ENCODE data around the gene STAU1.
A peak's percentile ranks its signal among the peaks of the same experiment; 100 is the strongest.
"Not testable (repeated sequence)": the region's sequence is repeated elsewhere in the genome, so short reads cannot be mapped to it uniquely, and the experiment has no call there.

Gene STAU1

DNA sequence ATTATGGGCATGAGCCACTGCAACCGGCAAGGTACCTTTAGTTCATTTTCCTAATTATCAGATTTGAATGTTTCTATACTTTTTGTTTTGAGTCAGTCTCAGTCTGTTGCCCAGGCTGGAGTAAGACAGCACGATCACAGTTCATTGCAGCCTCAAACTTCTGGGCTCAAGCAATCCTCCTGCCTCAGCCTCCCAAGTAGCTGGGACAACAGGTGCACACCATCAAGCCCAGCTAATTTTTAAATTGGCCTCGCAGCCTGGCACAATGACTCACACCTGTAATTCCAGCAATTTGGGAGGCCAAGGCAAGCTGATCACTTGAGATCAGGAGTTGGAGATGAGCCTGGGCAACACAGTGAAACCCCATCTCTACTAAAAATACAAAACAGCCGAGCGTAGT lies 24.4 kb downstream of the STAU1 start:
- DNase-seq = no peak

DNA sequence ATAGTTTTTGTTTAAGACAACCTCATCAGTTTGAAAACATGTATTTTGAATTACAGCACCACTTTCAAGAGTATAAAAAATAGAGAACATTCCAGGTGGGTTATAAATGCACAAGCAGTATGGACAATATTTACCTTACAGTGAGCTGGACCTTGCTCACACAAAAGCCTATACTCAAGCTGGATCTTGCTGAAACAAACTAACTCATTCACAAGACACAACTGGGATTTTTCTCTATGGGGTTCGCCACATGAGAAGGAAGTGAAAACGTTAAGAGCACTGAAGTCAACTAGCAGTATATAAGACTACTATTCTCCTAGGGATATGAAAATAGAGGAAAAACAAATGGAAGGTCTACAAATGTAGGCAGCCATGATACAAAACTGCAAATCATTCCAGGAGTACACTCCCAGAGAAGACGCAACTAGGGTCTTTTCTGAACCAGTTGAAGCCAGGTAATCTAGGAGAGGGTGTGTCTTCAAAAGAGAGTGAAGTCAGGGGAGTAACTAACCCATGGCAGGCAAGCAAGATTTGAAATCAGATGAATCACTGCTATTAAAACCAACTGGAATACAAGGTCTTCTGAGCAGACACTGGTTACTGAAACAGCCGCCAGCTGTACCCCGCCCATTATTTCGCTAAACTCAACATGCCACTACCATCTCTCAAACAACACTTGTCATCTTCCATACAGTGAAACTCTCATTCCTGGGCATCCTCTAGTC lies 26.5 kb downstream of the STAU1 start:
- DNase-seq = no peak

DNA sequence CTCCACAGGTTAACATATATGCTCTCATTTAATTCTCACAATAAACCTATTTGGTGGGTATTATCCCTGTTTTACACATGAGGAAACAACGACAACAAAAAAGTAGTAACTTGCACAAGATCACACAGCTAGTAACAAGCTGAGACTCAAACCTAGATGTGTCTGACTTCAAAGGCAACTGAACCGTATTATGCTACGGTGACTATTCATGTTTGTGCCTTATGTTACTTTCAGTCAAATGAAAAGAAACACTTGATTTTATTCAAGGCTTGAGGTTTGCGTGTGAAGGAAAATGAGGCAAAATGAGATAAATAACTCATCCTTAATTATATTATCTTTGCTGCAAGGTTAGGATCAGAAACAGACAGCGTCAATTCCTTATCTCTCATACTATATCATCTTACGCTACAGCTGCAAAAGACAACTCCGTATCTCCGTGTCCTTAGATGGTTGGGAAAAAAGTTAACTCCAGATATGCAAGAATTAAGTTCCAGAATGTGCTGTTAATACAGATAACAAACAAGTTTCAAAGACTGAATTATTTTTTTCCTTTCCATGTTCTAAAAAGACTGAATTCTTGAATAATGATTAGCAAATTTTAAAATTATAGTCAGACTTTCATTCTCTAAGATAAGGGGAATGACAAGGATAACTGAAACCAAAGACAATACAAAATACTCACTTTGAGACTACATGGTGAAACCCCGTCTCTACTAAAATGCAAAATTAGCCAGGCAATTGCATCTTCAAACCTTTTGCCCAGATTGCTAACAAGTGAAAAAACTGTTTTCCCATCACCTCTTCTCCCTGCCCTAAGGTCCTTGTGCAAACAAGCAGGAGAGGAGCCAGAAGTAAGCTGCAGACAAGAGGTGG lies 27.8 kb downstream of the STAU1 start:
- no peak for DNase-seq

DNA sequence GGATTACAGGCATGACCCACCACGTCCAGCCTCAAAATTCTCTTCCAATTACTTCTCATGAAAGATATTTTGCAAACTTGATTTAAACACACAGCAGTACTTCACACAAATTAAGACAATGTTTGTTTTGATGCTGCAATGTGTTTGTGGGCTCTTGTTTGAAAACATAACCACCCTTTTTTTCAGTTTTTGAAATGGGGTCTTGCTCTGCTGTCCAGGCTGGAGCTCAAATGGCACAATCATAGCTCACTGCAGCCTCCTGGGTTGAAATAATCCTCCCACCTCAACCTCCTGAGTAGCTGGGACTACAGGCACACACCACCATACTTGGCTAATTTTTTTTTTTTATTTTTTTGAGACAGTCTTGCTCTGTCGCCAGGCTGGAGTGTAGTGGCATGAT lies 31.0 kb downstream of the STAU1 start:
- DNase-seq = no peak

DNA sequence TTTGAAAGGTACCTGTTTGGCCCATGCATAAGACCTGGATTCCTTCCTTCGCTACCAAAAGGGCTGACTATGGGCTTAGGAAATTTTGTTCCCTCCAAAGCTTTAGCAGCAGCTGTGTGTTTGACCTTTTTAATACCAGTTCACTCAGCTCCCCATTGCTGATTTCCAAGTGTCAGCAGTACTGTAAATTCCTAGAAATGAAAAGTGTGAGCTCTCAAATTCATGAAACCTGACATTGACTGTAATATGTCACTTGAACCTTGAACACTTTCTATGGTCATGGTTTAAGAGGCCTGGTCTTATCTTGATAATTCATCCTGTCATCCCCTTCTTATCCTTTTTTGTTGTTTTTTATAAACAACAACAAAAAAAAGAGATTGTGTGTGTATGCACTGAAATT lies 31.7 kb downstream of the STAU1 start:
- no peak for DNase-seq

DNA sequence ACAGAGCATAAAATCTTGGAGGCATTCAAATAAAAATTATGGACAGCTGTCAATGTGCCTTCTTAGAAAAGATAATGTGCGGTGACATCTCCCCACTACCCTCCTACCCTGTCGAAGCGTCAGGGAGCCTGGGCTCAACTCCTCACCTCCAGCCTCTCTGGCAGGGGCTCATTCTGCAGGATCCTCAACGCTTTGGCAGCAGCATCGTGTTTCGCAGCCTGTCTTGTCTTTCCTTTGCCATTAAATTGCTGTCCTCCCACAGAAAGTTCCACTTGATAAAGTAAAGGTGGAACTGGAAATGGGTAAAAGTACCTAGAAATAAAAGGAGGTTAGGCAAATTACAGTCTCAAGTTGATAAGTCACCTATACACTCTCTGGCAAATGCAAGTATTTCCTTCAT lies 36.7 kb downstream of the STAU1 start:
- no peak for DNase-seq

DNA sequence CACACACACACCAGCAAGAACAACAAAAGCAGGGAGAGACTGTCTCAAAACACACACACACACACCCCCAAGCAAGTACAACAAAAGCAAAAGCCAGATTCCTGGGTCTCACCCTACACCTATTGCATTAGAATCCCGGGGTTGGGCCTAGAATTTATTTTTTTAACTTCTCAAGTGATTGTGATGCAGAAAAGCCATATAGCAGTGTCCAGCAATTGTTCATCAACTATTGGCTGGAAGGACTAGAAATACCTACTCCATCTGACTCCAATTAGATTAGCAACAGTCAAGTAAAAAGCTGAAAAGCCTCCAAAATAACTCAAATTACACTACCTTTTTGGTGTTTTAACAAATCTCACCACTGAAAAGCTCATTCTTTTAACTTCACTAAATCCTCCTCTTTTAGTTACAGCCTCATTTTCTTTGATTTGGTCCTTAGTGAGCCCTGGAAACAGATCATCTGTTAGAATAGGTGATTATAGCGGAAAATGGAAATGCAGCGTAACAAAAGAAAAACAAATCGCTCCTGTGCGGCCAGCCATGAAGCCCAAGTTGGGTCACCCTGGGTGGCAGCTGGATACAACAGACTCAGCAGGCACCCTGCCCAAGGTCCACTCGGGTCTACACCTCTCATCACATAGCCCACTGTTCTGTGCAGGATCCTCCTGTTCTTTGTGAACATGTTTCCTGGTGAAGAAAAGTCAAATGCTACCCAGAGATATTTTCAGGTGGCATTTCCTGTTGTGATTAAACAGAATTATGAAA lies 38.7 kb downstream of the STAU1 start:
- DNase-seq = no peak

DNA sequence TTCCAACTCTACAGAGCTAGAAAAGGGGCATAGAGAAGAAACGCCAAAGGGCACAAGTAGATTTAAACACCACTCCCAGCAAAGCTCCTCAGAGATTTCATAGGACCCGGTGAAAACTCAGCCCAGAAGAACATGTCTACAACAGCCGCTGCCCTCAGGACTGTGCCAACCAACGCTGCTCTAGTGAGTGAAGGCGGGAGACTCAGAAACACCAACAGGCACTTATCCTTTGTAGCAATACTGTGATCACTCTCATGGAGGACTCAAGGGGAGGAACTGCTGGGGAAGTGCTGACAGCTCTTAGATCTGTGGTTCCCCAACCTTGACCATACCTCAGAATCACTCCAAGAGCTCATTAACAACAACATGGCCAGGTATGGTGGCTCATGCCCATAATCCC lies 39.5 kb downstream of the STAU1 start:
- DNase-seq = no peak

DNA sequence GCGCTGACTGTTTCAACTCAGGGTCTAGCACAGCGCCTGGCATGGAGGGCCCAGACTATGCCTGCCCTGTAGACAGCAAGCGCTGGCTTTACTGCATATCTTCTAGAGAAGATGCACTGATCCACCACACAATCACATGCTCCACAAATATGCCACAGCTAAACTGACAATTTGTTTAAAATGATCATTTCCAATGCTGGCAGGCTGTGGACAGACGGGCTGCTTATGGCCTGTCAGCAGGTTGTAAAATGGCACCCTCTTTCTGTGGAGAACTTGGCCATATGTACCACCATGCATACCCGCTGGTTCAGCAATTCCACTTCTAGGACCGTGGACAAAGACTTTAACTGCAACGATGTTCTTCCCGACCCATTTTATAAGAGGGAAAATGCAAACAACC lies 40.8 kb downstream of the STAU1 start:
- DNase-seq = no peak

DNA sequence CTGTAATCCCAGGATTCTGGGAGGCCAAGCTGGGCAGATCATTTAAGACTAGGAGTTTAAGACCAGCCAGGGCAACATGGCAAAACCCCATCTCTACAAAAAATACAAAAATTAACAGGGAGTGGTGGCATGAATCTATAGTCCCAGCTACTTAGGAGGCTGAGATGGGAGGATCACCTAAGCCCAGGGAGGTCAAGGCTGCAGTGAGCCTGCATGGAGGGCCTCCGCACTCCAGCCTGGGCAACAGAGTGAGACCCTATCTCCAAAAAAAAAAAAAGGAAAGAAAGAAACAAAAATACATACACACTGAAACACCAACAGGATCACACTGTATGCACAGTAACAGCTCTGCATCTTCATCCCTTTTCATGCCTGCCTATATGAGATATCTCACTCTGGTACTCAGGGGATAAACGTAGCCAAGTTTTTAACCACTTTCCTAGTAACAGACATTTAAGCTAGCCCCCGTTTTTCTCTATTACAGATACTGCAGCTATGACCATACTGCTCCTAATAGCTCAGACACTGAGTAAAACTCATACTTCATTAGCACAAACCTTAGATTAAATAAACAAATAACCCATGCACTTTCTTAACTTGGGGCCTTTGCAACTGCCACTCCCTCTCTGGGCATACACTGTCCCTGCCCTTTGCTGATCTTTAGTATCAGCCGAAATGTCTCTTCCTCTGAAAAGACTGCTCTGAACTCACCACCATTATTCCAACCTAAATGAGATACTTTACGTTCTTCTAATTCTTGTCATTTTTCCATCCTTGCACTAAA lies 41.5 kb downstream of the STAU1 start:
- no peak for DNase-seq

DNA sequence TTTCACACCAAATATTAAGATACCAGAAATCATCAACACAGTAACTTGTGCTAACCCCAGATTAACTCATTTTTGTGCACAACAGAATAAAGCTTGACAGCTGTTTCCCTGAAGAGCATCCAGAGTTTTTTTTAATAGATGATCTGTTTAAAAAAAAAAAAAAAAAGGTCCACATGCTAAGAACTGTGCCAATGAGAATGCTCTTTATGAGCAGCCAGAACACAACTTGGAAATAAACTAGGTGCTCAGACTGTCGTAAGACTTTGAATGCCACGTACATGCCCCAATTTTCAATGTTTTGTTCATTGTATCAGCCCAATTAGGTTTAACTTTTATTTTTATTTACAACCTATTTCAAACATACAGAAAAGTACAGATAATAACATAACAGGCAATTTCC lies 47.3 kb downstream of the STAU1 start:
- no peak for DNase-seq

DNA sequence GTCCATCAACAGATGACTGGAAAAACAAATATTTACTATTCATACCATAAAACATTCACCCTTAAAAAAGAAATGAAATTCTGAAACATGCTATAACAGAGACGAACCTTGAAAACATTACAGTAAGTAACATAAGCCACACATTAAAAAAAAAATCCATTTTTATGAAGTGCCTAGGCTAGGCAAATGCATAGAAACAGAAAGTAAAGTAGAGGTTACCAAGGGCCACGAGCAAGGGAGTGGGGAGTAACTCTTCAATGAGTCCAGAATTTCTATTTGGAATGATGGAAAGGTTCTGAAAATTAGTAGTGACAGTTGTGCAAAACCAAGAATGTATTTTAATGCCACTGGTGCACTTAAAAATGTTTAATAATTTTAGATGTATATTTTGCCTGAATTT lies 47.7 kb downstream of the STAU1 start:
- no peak for DNase-seq

DNA sequence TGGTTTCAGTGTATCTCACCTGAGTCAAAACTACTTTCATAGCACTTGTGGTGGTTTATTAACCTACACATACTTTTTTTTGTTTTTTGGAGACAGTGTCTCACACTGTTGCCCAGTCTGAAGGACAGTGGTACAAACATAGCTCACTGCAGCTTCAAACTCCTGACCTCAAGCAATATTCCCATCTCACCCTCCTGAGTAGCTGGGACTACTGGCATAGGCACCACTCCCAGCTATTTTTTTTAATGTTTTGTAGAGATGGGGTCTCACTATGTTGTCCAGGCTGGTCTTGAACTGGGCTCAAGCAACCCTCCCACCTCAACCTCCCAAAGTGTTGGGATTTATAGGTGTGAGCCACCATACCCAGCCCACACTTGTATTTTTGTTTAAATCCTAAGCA lies 49.7 kb downstream of the STAU1 start:
- DNase-seq = no peak

DNA sequence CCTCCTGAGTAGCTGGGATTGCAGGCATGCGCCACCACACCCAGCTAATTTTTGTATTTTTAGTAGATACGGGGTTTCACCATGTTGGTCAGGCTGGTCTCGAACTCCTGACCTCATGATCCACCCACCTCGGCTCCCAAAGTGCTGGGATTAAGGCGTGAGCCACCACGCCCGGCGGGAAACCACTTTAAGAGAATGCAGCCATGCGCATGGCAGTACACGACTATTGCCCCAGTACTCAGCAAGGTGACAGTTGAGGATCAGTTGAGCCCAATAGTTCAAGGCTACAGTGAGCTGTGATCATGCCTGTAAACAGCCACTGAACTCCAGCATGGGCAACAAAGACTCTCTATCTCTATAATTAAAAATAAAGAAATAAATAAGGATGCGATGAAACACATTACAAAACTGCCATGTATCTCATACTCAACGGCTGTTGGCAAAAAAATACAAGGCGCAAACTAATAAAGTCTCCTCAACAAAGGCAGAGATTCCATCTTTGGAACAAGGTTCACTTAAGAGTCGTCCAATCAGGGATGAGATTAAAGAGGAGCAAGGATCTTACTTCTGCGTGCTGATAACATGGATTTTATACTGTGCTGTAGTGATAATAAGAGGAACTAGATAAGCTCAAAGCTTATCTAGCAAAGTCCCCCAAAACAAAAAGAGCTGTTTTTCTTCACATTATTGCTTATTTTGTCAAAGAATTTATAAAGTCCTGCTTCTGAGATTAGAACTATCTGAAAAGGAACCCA lies 51.1 kb downstream of the STAU1 start:
- DNase-seq = no peak

DNA sequence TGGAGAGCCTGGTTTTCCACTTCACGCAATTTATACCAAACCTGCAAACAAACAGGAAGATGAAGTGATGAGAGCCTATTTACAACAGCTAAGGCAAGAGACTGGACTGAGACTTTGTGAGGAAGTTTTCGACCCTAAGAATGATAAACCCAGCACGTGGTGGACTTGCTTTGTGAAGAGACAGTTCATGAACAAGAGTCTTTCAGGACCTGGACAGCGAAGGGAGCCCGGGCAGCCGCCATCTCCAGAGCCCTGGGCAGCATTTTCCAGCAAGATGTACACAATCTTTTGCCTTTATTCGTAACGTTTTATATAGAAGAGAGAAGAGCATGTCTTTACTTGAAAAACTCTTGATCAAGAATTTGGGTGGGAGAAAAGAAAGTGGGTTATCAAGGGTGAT lies 53.3 kb downstream of the STAU1 start:
- DNase-seq = not testable (repeated sequence)

DNA sequence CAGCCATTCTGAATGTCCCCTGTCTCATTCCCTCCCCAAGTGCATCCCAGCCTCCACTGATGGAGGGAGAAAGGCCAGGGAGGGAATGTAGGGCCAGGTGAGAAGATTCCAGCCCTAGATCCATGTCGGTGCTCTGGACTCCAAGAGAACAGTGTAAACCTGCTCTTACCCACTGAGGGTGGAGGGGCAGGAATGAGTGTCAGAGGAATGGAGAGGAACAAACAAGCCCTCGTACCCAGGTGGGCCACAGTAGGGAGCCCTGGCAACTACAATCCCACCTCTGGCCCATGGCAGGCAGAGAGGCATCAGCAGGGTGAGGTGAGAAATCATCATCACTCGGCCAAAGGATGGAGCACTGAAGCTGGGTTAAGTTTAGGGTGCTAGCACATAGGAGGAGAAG lies 54.6 kb downstream of the STAU1 start:
- DNase-seq = no peak

DNA sequence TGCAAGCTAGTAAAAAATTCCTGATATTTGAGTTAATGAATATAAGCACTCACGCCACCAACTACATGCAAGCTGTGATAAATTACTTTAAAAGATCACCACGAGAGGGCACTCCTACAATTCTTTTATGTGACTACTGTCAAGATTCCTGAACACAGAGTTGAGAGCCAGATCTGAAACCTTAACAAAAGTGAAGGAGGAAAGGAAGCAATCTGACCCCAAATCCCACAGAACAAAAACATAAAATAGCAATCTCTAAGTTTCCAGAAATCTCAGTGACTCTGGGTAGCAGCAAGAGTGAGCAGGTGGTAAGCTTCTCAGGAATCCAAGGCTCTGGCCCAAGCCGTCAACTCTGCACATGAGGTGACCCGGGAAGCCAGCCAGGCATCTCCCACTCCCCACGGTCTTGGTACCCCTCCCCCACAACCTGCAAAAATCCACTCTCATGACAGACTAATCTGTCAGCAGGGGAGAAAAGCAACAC lies 55.1 kb downstream of the STAU1 start:
- peak; percentile 73 for DNase-seq

DNA sequence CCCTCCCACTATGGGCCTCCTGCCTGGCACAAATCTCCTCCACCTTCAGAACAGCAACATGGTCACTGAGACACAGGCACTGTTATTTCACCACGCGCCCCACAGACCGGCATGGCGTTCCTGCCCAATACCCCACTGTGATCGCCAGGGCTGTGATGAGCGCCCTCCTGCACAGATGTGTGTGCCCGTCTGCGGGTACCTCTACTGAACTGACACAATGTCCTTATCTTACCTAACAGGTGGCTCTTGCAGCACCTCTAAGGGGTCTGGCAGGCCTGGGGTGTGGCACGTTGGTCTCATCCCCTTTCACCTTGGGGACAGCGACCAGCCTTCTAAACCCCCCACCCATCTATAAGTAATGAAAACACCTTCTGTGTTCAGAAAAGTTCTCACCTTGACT lies 64.2 kb downstream of the STAU1 start:
- DNase-seq = no peak

DNA sequence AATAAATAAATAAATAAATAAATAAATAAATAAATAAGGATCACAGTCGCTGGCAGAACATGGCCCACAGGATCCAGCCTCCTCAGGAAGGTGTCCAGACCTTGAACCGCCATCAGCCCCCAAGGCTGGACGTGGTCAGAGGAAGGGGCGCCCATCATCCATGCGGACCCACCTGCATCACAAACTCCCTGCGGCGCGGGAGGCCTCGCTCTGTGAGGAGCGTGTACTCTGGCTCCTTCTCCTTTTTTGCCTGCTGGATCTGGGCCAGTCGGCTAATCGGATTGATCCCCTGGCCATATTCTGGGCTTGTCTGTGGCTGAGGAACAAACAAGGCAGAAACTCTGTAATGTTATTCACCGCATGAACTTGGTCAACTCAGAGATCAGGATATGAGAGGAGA lies 65.2 kb downstream of the STAU1 start:
- no peak for DNase-seq

DNA sequence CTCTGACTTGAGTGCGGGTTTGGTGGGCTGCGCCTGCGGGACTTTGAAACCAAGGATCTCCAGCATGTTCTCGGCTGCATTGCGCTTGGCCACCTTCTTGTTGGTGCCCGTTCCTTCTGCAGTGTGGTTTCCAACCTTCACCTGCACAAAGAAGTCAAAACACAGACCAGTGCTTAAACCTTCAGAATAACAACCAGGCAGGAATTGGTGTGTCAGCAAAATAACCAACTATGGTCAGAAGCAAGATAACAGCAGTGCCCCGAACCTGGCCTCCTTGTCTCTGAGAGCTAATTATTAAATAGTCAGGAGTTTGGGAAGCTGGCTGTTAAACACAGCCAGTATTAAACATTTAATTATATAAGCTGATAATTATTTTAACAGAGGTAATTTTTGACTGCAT lies 68.1 kb downstream of the STAU1 start:
- DNase-seq = no peak

DNA sequence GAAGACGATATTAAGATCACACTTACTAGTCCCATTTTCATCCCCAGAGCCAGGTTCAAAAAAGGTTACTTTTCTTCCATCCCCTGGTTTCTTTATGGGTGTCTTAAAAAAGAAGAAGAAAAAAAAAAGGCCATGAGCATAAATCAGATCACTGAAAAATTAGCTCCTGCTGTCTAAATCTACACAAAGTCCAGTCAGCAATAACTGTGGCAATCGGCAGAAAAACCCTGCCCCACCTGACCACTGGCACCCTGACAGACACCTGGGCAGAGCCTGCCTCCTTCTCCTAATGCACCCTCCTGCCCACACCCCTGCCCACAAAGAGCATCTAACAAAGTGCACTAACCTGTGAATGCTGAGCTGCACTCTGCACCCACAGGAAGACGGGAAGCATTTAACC lies 69.8 kb downstream of the STAU1 start:
- no peak for DNase-seq

DNA sequence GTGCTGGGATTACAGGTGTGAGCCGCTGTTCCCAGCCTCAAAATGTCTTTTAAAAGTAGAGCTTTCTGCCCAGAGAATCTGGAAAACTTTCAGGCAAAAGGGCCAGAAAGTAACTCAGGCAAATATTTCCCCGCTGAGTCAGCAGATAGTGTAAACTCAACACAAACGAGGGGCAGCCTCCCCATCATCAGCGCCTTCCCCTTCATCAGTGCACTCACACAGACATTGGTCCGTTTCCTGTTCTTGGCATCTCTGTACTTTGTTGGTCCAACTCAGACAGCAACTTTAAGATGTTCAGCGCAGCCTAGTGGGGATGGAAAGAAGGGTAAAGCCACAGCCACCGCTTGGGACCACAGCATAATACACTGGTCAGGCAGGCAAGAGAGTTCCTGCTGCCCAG lies 72.6 kb downstream of the STAU1 start:
- DNase-seq = no peak

Measured in CD4-positive, alpha-beta T cell treated with Interleukin-12 subunit alpha and Interleukin-12 subunit beta, for 1 hour (primary cell).